Esophagus squamous epithelium (tissue), 4 donors: ENCODE measurements around the gene FARP2.
"Not testable (repeated sequence)": the region's sequence is repeated elsewhere in the genome, so short reads cannot be mapped to it uniquely, and the experiment has no call there.

Source experiments
- POLR2A ChIP-seq, 4 donors: fragments of 450-650 bp; IDR thresholded peaks; one replicate each; pipeline ENCODE4 v1.6.1; 2017; ENCODE audit warnings: antibody characterized with exemption in 4 of 4, mild to moderate bottlenecking in 4 of 4, moderate library complexity in 3 of 4
- TF ChIP-seq, protein P1 (sequence below), 6 experiments: fragments of 450-650 bp in 4 of 6; fragments of 200-600 bp in 2 of 6; sonication (generic) in 2 of 6; IDR thresholded peaks; one replicate each; pipeline ENCODE4 v1.5.1; 2016 to 2019; ENCODE audit warnings: antibody characterized with exemption in 6 of 6, mild to moderate bottlenecking in 4 of 6, moderate library complexity in 4 of 6

GRCh38 chr2:241421942-241422341 is 65.9 kb downstream of the FARP2 start:
- TF ChIP-seq POLR2A (IDR thresholded peaks at IDR 0.05), result not testable (repeated sequence)
- TF ChIP-seq, protein P1, sequence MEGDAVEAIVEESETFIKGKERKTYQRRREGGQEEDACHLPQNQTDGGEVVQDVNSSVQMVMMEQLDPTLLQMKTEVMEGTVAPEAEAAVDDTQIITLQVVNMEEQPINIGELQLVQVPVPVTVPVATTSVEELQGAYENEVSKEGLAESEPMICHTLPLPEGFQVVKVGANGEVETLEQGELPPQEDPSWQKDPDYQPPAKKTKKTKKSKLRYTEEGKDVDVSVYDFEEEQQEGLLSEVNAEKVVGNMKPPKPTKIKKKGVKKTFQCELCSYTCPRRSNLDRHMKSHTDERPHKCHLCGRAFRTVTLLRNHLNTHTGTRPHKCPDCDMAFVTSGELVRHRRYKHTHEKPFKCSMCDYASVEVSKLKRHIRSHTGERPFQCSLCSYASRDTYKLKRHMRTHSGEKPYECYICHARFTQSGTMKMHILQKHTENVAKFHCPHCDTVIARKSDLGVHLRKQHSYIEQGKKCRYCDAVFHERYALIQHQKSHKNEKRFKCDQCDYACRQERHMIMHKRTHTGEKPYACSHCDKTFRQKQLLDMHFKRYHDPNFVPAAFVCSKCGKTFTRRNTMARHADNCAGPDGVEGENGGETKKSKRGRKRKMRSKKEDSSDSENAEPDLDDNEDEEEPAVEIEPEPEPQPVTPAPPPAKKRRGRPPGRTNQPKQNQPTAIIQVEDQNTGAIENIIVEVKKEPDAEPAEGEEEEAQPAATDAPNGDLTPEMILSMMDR (IDR thresholded peaks at IDR 0.05), result not testable (repeated sequence)
